ENCODE results near the gene KXD1. TPM values are rescaled to one million over a fixed set of nuclear protein-coding genes. Genes with fewer than 3 reads are reported as not detected.
"Not testable (repeated sequence)": the region's sequence is repeated elsewhere in the genome, so short reads cannot be mapped to it uniquely, and the experiment has no call there.

The KXD1 gene
- total RNA-seq, 1 experiment from 2014 or later = 77.5 TPM

DNA sequence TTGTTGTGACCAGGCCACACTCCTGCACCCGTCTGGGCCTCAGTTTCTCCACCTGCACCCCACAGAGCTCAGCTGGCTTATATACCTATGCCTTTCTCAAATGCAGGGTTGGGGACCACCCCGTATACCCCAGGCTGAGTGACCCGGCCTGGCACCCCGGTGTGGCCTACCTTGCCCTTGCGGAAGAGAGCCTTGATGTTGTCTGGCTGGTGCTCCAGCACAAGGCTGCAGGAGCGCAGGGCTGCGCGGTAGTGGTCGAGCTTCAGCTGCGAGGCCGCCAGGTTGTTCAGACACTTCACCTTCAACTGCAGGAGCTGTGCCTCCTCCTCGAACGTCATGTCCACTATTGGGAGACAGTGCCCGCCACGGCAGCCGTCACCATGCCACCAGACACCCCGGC is 20.2 kb upstream of the KXD1 start:
- H3K36me3 ChIP-seq (ENCODE audit: control insufficient read depth, insufficient read depth, low read length) = peaks cover 2% of the 10 kb centered on the region; the same call in 1 of the 2 replicates
- no peak overlapping the region for H3K27ac Mint-ChIP-seq (ENCODE audit: unreplicated experiment)
- H3K9me3 Mint-ChIP-seq (ENCODE audit: unreplicated experiment) = no peaks in the 10 kb centered on the region
- TF ChIP-seq, protein P1, sequence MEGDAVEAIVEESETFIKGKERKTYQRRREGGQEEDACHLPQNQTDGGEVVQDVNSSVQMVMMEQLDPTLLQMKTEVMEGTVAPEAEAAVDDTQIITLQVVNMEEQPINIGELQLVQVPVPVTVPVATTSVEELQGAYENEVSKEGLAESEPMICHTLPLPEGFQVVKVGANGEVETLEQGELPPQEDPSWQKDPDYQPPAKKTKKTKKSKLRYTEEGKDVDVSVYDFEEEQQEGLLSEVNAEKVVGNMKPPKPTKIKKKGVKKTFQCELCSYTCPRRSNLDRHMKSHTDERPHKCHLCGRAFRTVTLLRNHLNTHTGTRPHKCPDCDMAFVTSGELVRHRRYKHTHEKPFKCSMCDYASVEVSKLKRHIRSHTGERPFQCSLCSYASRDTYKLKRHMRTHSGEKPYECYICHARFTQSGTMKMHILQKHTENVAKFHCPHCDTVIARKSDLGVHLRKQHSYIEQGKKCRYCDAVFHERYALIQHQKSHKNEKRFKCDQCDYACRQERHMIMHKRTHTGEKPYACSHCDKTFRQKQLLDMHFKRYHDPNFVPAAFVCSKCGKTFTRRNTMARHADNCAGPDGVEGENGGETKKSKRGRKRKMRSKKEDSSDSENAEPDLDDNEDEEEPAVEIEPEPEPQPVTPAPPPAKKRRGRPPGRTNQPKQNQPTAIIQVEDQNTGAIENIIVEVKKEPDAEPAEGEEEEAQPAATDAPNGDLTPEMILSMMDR (IDR thresholded peaks at IDR 0.05; ENCODE audit: insufficient read depth in 1 of 2, low read depth in 1 of 2, low read length in 1 of 2, severe bottlenecking in 1 of 2, unreplicated experiment in 1 of 2) = no peak
- peaks cover 23% of the 10 kb centered on the region for H3K36me3 Mint-ChIP-seq (ENCODE audit: insufficient read depth, unreplicated experiment)
- H3K4me1 Mint-ChIP-seq (ENCODE audit: low read depth, unreplicated experiment) = no peaks in the 10 kb centered on the region
- H3K4me3 Mint-ChIP-seq (ENCODE audit: unreplicated experiment) = no peak overlapping the region
- intact Hi-C loops (cut with micrococcal nuclease; ENCODE audit: unreplicated experiment) = no loop called here
- no peaks in the 10 kb centered on the region for H3K9me3 ChIP-seq
- CTCF ChIA-PET = no interaction called here
- peaks cover 4% of the 10 kb centered on the region; the same call in 1 of the 2 replicates for H3K4me1 ChIP-seq
- POLR2A ChIA-PET = no interaction called here
- no peak for DNase-seq
- H3K4me3 ChIP-seq (ENCODE audit: low read depth, low read length) = no peak overlapping the region
- no peaks in the 10 kb centered on the region for H3K27me3 Mint-ChIP-seq (ENCODE audit: insufficient read depth, unreplicated experiment)
- no peaks in the 10 kb centered on the region for H3K27me3 ChIP-seq (replicated peaks; ENCODE audit: control insufficient read depth, insufficient read depth, low read length)
- BruUV-seq (replicated peaks) = no TSS peak

DNA sequence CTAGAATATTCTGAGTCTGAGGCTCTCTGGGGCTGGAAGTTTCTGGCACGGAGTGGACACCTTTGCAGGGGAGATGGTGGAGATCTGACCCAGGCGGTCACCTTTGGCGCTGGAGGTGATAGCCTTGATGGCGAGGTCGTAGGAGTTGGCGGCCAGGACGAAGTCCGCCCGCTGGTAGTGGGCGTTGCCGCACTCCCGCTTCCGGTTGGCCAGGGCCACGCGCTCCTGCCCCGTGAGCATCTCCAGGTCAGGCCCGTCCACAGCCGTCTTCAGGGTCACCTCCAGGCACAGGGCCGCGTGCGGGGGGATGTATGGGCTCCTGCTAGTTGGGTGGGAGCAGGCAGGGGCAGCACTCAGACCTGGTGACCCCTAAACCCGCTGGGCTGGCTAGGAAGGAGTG is 19.6 kb upstream of the KXD1 start:
- no peaks in the 10 kb centered on the region for H3K9me3 ChIP-seq
- TF ChIP-seq, protein P1 (IDR thresholded peaks at IDR 0.05; ENCODE audit: insufficient read depth in 1 of 2, low read depth in 1 of 2, low read length in 1 of 2, severe bottlenecking in 1 of 2, unreplicated experiment in 1 of 2) = no peak
- peaks cover 2% of the 10 kb centered on the region; the same call in 1 of the 2 replicates for H3K36me3 ChIP-seq (ENCODE audit: control insufficient read depth, insufficient read depth, low read length)
- Mint-ChIP-seq H3K27me3 (ENCODE audit: insufficient read depth, unreplicated experiment) (no peaks in the 10 kb centered on the region), H3K4me1 (ENCODE audit: low read depth, unreplicated experiment) (no peaks in the 10 kb centered on the region), H3K4me3 (ENCODE audit: unreplicated experiment) (no peak overlapping the region), H3K36me3 (ENCODE audit: insufficient read depth, unreplicated experiment) (peaks cover 25% of the 10 kb centered on the region), H3K27ac (ENCODE audit: unreplicated experiment) (no peak overlapping the region), H3K9me3 (ENCODE audit: unreplicated experiment) (no peaks in the 10 kb centered on the region)
- ChIA-PET POLR2A (interaction anchor here (0.6 kb wide), 1 partner anchor 17 kb away, joined by 4 read pairs; no protein-coding TSS in a partner anchor), CTCF (interaction anchor here (0.7 kb wide), 1 partner anchor 9 kb away, joined by 3 read pairs; no protein-coding TSS in a partner anchor)
- intact Hi-C loops (cut with micrococcal nuclease; ENCODE audit: unreplicated experiment) = no loop called here
- H3K4me1 ChIP-seq = peaks cover 5% of the 10 kb centered on the region; the same call in 1 of the 2 replicates
- no TSS peak for BruUV-seq (replicated peaks)
- no peak for DNase-seq
- H3K27me3 ChIP-seq (replicated peaks; ENCODE audit: control insufficient read depth, insufficient read depth, low read length) = no peaks in the 10 kb centered on the region
- no peak overlapping the region for H3K4me3 ChIP-seq (ENCODE audit: low read depth, low read length)

GRCh38 chr19:18539372-18539771 is 18.3 kb upstream of the KXD1 start:
- Histone ChIP-seq H3K9me3 (no peaks in the 10 kb centered on the region), H3K4me3 (ENCODE audit: low read depth, low read length) (no peak overlapping the region), H3K36me3 (ENCODE audit: control insufficient read depth, insufficient read depth, low read length) (peaks cover 2% of the 10 kb centered on the region; the same call in 1 of the 2 replicates), H3K4me1 (peaks cover 11% of the 10 kb centered on the region), H3K27me3 (replicated peaks; ENCODE audit: control insufficient read depth, insufficient read depth, low read length) (no peaks in the 10 kb centered on the region)
- Mint-ChIP-seq H3K36me3 (ENCODE audit: insufficient read depth, unreplicated experiment) (peaks cover 30% of the 10 kb centered on the region), H3K9me3 (ENCODE audit: unreplicated experiment) (no peaks in the 10 kb centered on the region), H3K4me3 (ENCODE audit: unreplicated experiment) (no peak overlapping the region), H3K27ac (ENCODE audit: unreplicated experiment) (no peak overlapping the region), H3K4me1 (ENCODE audit: low read depth, unreplicated experiment) (no peaks in the 10 kb centered on the region), H3K27me3 (ENCODE audit: insufficient read depth, unreplicated experiment) (no peaks in the 10 kb centered on the region)
- intact Hi-C loops (cut with micrococcal nuclease; ENCODE audit: unreplicated experiment) = no loop called here
- DNase-seq = no peak
- TF ChIP-seq, protein P1 (IDR thresholded peaks at IDR 0.05; ENCODE audit: insufficient read depth in 1 of 2, low read depth in 1 of 2, low read length in 1 of 2, severe bottlenecking in 1 of 2, unreplicated experiment in 1 of 2) = no peak
- ChIA-PET POLR2A (no interaction called here), CTCF (no interaction called here)
- BruUV-seq (replicated peaks) = no TSS peak

DNA sequence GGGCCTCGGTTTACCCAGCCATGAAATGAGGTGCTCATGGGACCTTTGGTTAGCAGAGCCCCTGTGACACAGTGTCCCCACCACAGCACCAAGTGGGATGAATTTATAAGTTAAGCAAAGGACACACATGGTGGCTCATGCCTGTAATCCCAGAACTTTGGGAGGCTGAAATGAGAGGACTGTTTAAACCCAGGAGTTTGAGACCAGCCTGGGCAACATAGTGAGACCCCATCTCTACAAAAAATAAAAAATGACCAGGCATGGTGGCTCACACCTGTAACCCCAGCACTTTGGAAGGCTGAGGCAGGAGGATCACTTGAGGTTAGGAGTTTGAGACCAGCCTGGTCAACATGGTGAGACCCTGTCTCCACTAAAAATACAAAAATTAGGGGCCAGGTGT is 17.5 kb upstream of the KXD1 start:
- H3K4me3 ChIP-seq (ENCODE audit: low read depth, low read length); H3K27ac Mint-ChIP-seq (ENCODE audit: unreplicated experiment); intact Hi-C loops (cut with micrococcal nuclease; ENCODE audit: unreplicated experiment); H3K27me3 ChIP-seq (replicated peaks; ENCODE audit: control insufficient read depth, insufficient read depth, low read length); H3K36me3 ChIP-seq (ENCODE audit: control insufficient read depth, insufficient read depth, low read length); BruUV-seq (replicated peaks); POLR2A ChIA-PET; DNase-seq; H3K9me3 Mint-ChIP-seq (ENCODE audit: unreplicated experiment); CTCF ChIA-PET; H3K9me3 ChIP-seq; H3K4me1 Mint-ChIP-seq (ENCODE audit: low read depth, unreplicated experiment); H3K27me3 Mint-ChIP-seq (ENCODE audit: insufficient read depth, unreplicated experiment); H3K4me3 Mint-ChIP-seq (ENCODE audit: unreplicated experiment): not testable (repeated sequence)
- H3K36me3 Mint-ChIP-seq (ENCODE audit: insufficient read depth, unreplicated experiment) = peaks cover 28% of the 10 kb centered on the region
- H3K4me1 ChIP-seq = peaks cover 11% of the 10 kb centered on the region

Data from Caco-2 (cell line).